Measurements from ENCODE around the gene REEP2.

REEP2 gene

DNA sequence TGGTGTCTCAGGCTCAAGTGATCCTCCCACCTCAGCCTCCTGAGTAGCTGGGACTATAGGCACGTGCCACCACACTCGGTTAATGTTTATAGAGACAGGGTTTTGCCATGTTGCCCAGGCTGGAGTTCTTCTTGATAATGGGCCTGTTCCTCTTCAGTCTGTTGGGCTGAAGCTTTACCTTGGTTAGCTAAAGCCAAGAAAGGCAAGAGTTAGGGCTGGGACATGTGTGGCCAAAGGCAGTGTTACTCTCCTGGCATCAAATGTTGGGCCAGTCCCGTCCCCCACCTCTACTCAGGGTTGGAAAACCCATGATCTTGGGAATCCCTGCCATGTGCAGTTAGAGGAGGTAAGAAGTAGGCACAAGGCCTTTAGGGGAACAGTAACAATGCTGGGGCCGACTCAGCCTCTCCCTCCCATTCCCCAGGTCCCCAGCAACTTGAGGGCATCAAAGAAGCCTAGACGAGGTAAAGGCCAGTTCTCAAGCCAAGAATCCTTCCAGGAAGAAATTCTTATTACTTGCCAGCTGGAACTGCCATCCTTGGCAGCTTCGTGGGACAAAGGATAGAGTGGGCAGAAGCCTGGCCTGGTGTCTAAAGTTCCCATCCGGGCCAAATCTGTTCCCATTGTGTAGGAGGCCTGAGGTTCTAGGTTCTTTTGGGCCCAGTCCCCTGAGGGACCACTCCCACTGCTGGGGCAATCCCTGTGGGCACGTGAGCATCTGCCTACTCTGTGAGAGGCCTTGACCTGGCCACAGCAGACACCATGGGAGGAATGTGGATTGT is 30.9 kb downstream of the REEP2 start:
- H3K23ac ChIP-seq (ENCODE audit: low read length in 2 of 2), result no peak overlapping the region
- H2AK5ac ChIP-seq (ENCODE audit: low read length, severe bottlenecking), result no peak overlapping the region
- no peak overlapping the region for H4K91ac ChIP-seq (ENCODE audit: low read length)
- H3K9me3 ChIP-seq (ENCODE audit: control insufficient read depth, low read length), result no peaks in the 10 kb centered on the region
- H3K9ac ChIP-seq (ENCODE audit: low read length), result no peak overlapping the region
- H3K79me1 ChIP-seq (replicated peaks; ENCODE audit: low read length, poor library complexity, severe bottlenecking), result peaks cover 5% of the 10 kb centered on the region
- no peak overlapping the region for H2AFZ ChIP-seq (ENCODE audit: low read depth, low read length)
- no peak overlapping the region for H3K4me3 ChIP-seq (ENCODE audit: insufficient read depth in 1 of 2, low read depth in 1 of 2, low read length in 2 of 2)
- H2BK12ac ChIP-seq (ENCODE audit: low read length in 2 of 2), result no peak overlapping the region
- H4K8ac ChIP-seq (ENCODE audit: low read length), result no peak overlapping the region
- no peak overlapping the region for H2BK15ac ChIP-seq (ENCODE audit: low read depth, poor library complexity, severe bottlenecking)
- peak; percentile 98 for DNase-seq
- H2BK5ac ChIP-seq (ENCODE audit: low read depth, low read length, poor library complexity, severe bottlenecking), result no peak overlapping the region
- no peak overlapping the region for H2BK120ac ChIP-seq (ENCODE audit: low read depth, low read length)
- H3K27me3 ChIP-seq (ENCODE audit: control insufficient read depth in 1 of 2, insufficient read depth in 1 of 2, low read length in 2 of 2), result no peaks in the 10 kb centered on the region
- no peak overlapping the region for H3K18ac ChIP-seq (ENCODE audit: low read depth in 1 of 2, low read length in 2 of 2)
- no peak overlapping the region for H3K4me2 ChIP-seq (ENCODE audit: low read length, poor library complexity, severe bottlenecking)
- peaks cover 22% of the 10 kb centered on the region for H3K4me1 ChIP-seq (ENCODE audit: control insufficient read depth, insufficient read depth, low read depth, low read length)
- no peak overlapping the region for H3K27ac ChIP-seq (ENCODE audit: low read length, poor library complexity, severe bottlenecking)
- 82% methylated on average over 8 of the region's 8 CpGs for WGBS
- H3K36me3 ChIP-seq (ENCODE audit: control insufficient read depth in 1 of 2, insufficient read depth in 2 of 2, low read depth in 1 of 2, low read length in 2 of 2), result peaks cover 13 to 16% of the 10 kb centered on the region in 2 experiments
- H3K14ac ChIP-seq (ENCODE audit: low read length in 2 of 2), result no peak overlapping the region
- no peak overlapping the region for H3K4ac ChIP-seq (ENCODE audit: low read depth in 1 of 2, low read length in 2 of 2)

DNA sequence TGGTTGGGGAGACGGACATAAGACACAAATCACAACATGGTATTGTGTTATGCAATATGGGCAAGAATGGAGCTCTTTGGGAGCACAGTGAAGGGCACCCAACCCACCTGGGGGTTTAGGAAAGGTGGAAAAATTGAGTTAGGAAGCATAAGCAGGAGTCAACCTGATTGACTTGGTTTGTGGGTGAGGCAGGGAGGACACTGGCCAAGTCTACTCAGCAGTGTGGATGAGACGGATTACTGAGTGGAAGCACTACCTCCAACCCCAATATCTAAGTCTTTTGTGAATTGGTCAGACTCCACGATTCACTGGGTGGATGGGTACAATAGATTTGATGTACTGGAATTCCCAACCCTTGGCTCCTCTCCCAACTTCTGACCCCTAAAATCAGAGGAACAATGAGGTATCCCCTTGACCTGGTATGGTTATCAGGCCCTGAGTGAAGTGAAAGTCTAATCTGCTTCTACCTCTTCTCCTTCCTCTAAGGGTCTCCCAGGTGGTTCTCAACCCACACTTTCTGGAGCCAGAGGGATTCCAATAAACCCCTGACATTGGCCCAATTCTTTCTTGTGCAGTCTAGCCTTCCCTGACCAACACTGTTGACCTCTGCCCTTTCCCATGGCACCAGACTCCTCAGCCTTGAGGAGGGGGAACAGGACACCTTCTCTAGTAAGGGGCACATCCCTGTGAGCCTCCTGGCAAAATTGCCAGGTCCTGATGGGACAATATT is 31.6 kb downstream of the REEP2 start:
- H3K23ac ChIP-seq (ENCODE audit: low read length in 2 of 2), result no peak overlapping the region
- H3K9me3 ChIP-seq (ENCODE audit: control insufficient read depth, low read length), result no peaks in the 10 kb centered on the region
- peaks cover 22% of the 10 kb centered on the region for H3K4me1 ChIP-seq (ENCODE audit: control insufficient read depth, insufficient read depth, low read depth, low read length)
- H2BK12ac ChIP-seq (ENCODE audit: low read length in 2 of 2), result no peak overlapping the region
- peaks cover 0 to 3% of the 10 kb centered on the region in 2 experiments for H3K27me3 ChIP-seq (ENCODE audit: control insufficient read depth in 1 of 2, insufficient read depth in 1 of 2, low read length in 2 of 2)
- H3K79me1 ChIP-seq (replicated peaks; ENCODE audit: low read length, poor library complexity, severe bottlenecking), result peaks cover 5% of the 10 kb centered on the region
- H3K9ac ChIP-seq (ENCODE audit: low read length), result no peak overlapping the region
- no peak overlapping the region for H3K4ac ChIP-seq (ENCODE audit: low read depth in 1 of 2, low read length in 2 of 2)
- H3K14ac ChIP-seq (ENCODE audit: low read length in 2 of 2), result no peak overlapping the region
- H3K27ac ChIP-seq (ENCODE audit: low read length, poor library complexity, severe bottlenecking), result no peak overlapping the region
- no peak overlapping the region for H2BK5ac ChIP-seq (ENCODE audit: low read depth, low read length, poor library complexity, severe bottlenecking)
- no peak overlapping the region for H2AFZ ChIP-seq (ENCODE audit: low read depth, low read length)
- no peak overlapping the region for H2BK15ac ChIP-seq (ENCODE audit: low read depth, poor library complexity, severe bottlenecking)
- no peak for DNase-seq
- H3K36me3 ChIP-seq (ENCODE audit: control insufficient read depth in 1 of 2, insufficient read depth in 2 of 2, low read depth in 1 of 2, low read length in 2 of 2), result peaks cover 13 to 16% of the 10 kb centered on the region in 2 experiments
- no peak overlapping the region for H2AK5ac ChIP-seq (ENCODE audit: low read length, severe bottlenecking)
- no peak overlapping the region for H3K4me2 ChIP-seq (ENCODE audit: low read length, poor library complexity, severe bottlenecking)
- no peak overlapping the region for H3K18ac ChIP-seq (ENCODE audit: low read depth in 1 of 2, low read length in 2 of 2)
- no peak overlapping the region for H2BK120ac ChIP-seq (ENCODE audit: low read depth, low read length)
- WGBS, result 94% methylated on average over 1 of the region's 3 CpGs
- no peak overlapping the region for H4K8ac ChIP-seq (ENCODE audit: low read length)
- H4K91ac ChIP-seq (ENCODE audit: low read length), result no peak overlapping the region
- H3K4me3 ChIP-seq (ENCODE audit: insufficient read depth in 1 of 2, low read depth in 1 of 2, low read length in 2 of 2), result no peak overlapping the region

DNA sequence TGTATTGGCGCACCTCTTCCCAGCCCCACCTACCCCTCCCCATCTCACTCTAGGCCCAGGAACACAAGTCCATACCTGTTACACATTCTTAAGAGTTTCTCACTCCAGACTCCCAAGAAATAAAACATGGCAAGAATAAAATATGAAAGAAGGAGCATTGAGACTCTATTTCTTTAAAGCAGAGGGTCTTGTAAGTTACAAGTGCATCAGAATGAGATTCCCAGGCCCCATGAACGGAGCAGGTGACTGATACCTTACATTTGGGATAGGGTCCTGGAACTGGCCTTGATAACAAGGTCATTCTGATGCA is 32.1 kb downstream of the REEP2 start:
- H2AFZ ChIP-seq (ENCODE audit: low read depth, low read length), result no peak overlapping the region
- no peak overlapping the region for H3K23ac ChIP-seq (ENCODE audit: low read length in 2 of 2)
- no peak overlapping the region for H2BK15ac ChIP-seq (ENCODE audit: low read depth, poor library complexity, severe bottlenecking)
- H3K79me1 ChIP-seq (replicated peaks; ENCODE audit: low read length, poor library complexity, severe bottlenecking), result peaks cover 5% of the 10 kb centered on the region
- H3K27ac ChIP-seq (ENCODE audit: low read length, poor library complexity, severe bottlenecking), result no peak overlapping the region
- H3K4ac ChIP-seq (ENCODE audit: low read depth in 1 of 2, low read length in 2 of 2), result no peak overlapping the region
- H2BK120ac ChIP-seq (ENCODE audit: low read depth, low read length), result no peak overlapping the region
- no peak overlapping the region for H3K9ac ChIP-seq (ENCODE audit: low read length)
- H3K9me3 ChIP-seq (ENCODE audit: control insufficient read depth, low read length), result no peaks in the 10 kb centered on the region
- H3K4me2 ChIP-seq (ENCODE audit: low read length, poor library complexity, severe bottlenecking), result no peak overlapping the region
- peaks cover 13 to 16% of the 10 kb centered on the region in 2 experiments for H3K36me3 ChIP-seq (ENCODE audit: control insufficient read depth in 1 of 2, insufficient read depth in 2 of 2, low read depth in 1 of 2, low read length in 2 of 2)
- H2AK5ac ChIP-seq (ENCODE audit: low read length, severe bottlenecking), result no peak overlapping the region
- no peak for DNase-seq
- H4K91ac ChIP-seq (ENCODE audit: low read length), result no peak overlapping the region
- WGBS, result 85% methylated on average over 2 of the region's 2 CpGs
- H3K14ac ChIP-seq (ENCODE audit: low read length in 2 of 2), result no peak overlapping the region
- H3K27me3 ChIP-seq (ENCODE audit: control insufficient read depth in 1 of 2, insufficient read depth in 1 of 2, low read length in 2 of 2), result peaks cover 0 to 3% of the 10 kb centered on the region in 2 experiments
- no peak overlapping the region for H2BK5ac ChIP-seq (ENCODE audit: low read depth, low read length, poor library complexity, severe bottlenecking)
- no peak overlapping the region for H3K4me3 ChIP-seq (ENCODE audit: insufficient read depth in 1 of 2, low read depth in 1 of 2, low read length in 2 of 2)
- no peak overlapping the region for H4K8ac ChIP-seq (ENCODE audit: low read length)
- no peak overlapping the region for H3K18ac ChIP-seq (ENCODE audit: low read depth in 1 of 2, low read length in 2 of 2)
- peaks cover 17% of the 10 kb centered on the region for H3K4me1 ChIP-seq (ENCODE audit: control insufficient read depth, insufficient read depth, low read depth, low read length)
- H2BK12ac ChIP-seq (ENCODE audit: low read length in 2 of 2), result no peak overlapping the region

DNA sequence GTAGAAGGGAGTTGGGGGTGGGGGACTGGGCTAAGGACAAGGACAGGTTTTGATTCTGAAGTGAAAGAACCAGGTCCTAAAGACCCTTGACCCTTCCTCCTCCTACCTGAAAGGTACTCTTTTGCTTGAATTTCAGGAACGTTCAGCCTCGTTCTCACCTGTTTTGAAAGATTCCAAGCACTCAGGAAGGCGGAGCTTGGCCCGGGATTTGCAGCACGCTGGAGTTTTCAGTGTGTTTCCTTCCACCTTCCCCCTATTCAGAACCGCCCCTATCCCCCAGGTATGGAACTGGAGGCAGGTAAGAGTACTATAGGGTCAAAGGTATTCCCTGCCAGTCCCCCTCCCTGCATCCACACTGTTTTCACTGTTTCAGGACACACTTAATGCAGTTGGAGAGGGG is 33.5 kb downstream of the REEP2 start:
- WGBS, result 32% methylated on average over 4 of the region's 6 CpGs
- H2BK5ac ChIP-seq (ENCODE audit: low read depth, low read length, poor library complexity, severe bottlenecking), result no peak overlapping the region
- H3K27me3 ChIP-seq (ENCODE audit: control insufficient read depth in 1 of 2, insufficient read depth in 1 of 2, low read length in 2 of 2), result peaks cover 0 to 3% of the 10 kb centered on the region in 2 experiments
- peaks cover 7 to 11% of the 10 kb centered on the region in 2 experiments for H3K36me3 ChIP-seq (ENCODE audit: control insufficient read depth in 1 of 2, insufficient read depth in 2 of 2, low read depth in 1 of 2, low read length in 2 of 2)
- no peak overlapping the region for H3K18ac ChIP-seq (ENCODE audit: low read depth in 1 of 2, low read length in 2 of 2)
- no peak overlapping the region for H3K4ac ChIP-seq (ENCODE audit: low read depth in 1 of 2, low read length in 2 of 2)
- H3K23ac ChIP-seq (ENCODE audit: low read length in 2 of 2), result no peak overlapping the region
- no peak overlapping the region for H3K14ac ChIP-seq (ENCODE audit: low read length in 2 of 2)
- no peak overlapping the region for H4K8ac ChIP-seq (ENCODE audit: low read length)
- H3K4me3 ChIP-seq (ENCODE audit: insufficient read depth in 1 of 2, low read depth in 1 of 2, low read length in 2 of 2), result no peak overlapping the region
- no peak overlapping the region for H3K27ac ChIP-seq (ENCODE audit: low read length, poor library complexity, severe bottlenecking)
- H3K4me1 ChIP-seq (ENCODE audit: control insufficient read depth, insufficient read depth, low read depth, low read length), result peaks cover 5% of the 10 kb centered on the region
- H3K9me3 ChIP-seq (ENCODE audit: control insufficient read depth, low read length), result no peaks in the 10 kb centered on the region
- H3K79me1 ChIP-seq (replicated peaks; ENCODE audit: low read length, poor library complexity, severe bottlenecking), result peaks cover 2% of the 10 kb centered on the region
- no peak overlapping the region for H4K91ac ChIP-seq (ENCODE audit: low read length)
- no peak overlapping the region for H2BK120ac ChIP-seq (ENCODE audit: low read depth, low read length)
- H3K4me2 ChIP-seq (ENCODE audit: low read length, poor library complexity, severe bottlenecking), result no peak overlapping the region
- H2AK5ac ChIP-seq (ENCODE audit: low read length, severe bottlenecking), result no peak overlapping the region
- DNase-seq, result peak; percentile 76
- H2BK12ac ChIP-seq (ENCODE audit: low read length in 2 of 2), result no peak overlapping the region
- H2AFZ ChIP-seq (ENCODE audit: low read depth, low read length), result no peak overlapping the region
- H2BK15ac ChIP-seq (ENCODE audit: low read depth, poor library complexity, severe bottlenecking), result no peak overlapping the region
- no peak overlapping the region for H3K9ac ChIP-seq (ENCODE audit: low read length)

All from mesenchymal stem cell (in vitro differentiated cells and primary cell).